Activated naive CD4-positive, alpha-beta T cell treated with anti-CD3 and anti-CD28 coated beads, Interleukin-2, amount 50 U/mL, for 24 hours (primary cell): ENCODE results near the gene HLA-DOA.

Source experiments
- H3K27ac Mint-ChIP-seq: one replicate; pipeline ENCODE4 v1.8.0; 2021; ENCODE audit warnings: mild to moderate bottlenecking, mixed read lengths
- H3K27me3 Mint-ChIP-seq: one replicate; pipeline ENCODE4 v1.8.0; 2021; ENCODE audit warnings: mixed read lengths
- H3K36me3 Mint-ChIP-seq: one replicate; pipeline ENCODE4 v1.8.0; 2021; ENCODE audit warnings: mixed read lengths
- H3K4me1 Mint-ChIP-seq: one replicate; pipeline ENCODE4 v1.8.0; 2021; ENCODE audit warnings: mixed read lengths
- H3K4me3 Mint-ChIP-seq: one replicate; pipeline ENCODE4 v1.8.0; 2021; ENCODE audit warnings: mild to moderate bottlenecking, mixed read lengths
- H3K9me3 Mint-ChIP-seq: one replicate; pipeline ENCODE4 v1.8.0; 2021; ENCODE audit warnings: mixed read lengths

Gene HLA-DOA

DNA sequence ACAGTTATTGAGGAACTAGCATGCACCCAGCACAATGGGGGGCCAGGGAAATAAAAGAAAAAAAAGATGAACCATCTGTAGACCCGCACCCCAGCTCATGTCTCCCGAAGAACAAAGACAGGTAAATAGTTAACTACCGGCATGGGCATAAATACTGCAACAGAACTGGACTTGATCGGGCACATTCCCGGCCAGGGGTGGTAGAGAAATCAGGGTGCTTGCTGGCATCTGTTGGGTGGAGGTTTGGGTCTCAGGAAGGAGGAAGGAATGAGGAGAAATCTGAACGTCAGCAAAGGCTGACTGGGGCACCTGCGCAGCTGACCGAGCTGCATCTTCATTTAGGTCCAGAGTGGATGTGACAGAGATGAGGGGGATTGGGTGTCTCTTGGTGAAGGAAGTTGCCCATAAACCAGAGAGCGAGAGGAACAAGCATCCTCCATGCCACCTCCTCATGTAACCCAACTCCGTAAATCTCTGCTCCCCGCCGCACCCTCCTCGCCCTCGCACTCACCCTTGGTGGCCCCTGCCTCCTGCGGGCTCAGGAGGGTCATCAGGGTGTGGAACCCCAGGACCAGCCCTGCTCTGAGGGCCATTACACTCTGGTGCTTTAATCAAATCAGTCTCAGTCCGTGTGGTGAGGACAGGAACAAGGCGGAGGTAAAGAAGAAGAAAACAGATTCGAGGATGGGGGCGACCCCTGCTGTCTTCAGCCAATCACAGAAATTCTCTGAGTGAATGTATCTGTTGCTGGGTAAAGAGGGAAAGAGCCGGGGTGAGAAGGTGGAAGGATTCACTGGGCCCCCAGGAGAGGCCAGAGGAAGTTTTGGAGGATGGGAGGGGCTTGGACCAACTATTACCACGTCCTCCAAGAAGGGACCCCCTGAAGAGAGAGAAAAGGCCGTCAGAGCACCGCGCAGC is at the start of gene HLA-DOA:
TSS of gene HLA-DOA (minus strand) at position 648 of the 918 bp plus-strand sequence.
- no peaks in the 10 kb centered on the region for H3K27me3 Mint-ChIP-seq
- peaks cover 12% of the 10 kb centered on the region for H3K4me1 Mint-ChIP-seq
- H3K27ac Mint-ChIP-seq = peak within 1 kb of the TSS; percentile 60
- H3K9me3 Mint-ChIP-seq = no peaks in the 10 kb centered on the region
- H3K4me3 Mint-ChIP-seq = peak within 1 kb of the TSS; percentile 84
- H3K36me3 Mint-ChIP-seq = no peaks in the 10 kb centered on the region

DNA sequence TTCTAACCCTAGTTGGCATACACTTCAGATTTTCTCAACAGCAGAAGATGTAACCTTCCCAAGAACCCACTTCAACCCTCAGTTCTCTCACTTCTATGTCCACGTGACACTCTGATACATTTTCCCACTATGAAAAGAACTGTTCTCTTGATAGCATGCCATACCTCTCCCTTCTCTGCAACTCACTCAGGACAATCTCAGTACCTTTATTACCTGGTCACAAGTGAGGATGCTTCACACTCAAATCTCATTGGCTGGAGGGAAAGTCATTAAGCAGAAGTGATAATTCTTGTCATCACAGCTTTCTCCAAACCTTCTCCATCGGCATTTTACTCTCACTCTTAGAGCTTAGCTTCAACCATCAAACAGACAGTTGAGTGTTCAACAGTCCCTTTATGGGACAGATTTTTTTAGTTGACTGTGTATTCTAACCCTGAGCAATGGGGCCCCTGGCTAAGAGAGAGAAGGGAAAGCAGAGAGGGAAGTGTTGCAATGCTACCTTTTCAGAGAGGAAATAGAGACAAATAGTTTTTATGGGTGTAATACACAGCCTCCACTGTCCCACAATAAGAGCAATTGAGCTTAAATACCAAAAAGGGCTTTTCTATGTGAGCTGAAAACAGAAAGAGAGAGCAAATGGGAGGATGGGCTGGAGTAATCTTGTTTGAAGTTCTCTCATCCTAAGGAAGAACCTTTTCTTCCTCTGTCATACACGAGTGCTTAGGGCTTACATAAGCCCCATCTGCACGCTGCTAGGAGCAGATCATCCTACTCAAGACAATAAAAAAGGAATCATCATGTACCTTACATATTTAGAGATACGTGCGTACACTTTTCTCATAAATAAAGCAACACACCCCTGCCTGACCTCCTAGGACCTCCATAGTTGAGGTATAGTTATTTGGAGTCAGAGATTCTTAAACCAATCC is 48.1 kb upstream of the HLA-DOA start:
- Mint-ChIP-seq H3K27me3 (no peaks in the 10 kb centered on the region), H3K9me3 (no peaks in the 10 kb centered on the region), H3K4me3 (no peak overlapping the region), H3K27ac (no peak overlapping the region), H3K4me1 (no peaks in the 10 kb centered on the region), H3K36me3 (no peaks in the 10 kb centered on the region)

DNA sequence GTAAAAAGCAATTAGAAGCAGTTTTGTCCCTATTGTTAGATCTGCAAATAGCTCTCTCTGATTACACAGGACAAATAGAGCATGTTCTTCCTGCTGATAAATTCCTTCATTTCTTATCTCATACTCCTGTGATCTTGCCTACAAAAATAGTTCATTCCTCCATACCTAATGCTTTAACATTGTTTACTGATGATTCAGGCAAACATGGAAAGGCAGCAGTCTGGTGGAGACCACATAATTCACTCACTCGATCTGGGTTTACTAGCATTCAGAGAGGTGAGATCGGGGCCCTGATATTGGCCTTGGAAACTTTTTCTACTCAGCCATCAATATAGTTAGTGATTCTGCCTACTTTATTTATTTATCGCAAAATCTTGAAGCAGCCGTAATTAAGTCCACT is 43.8 kb upstream of the HLA-DOA start:
- no peaks in the 10 kb centered on the region for H3K9me3 Mint-ChIP-seq

DNA sequence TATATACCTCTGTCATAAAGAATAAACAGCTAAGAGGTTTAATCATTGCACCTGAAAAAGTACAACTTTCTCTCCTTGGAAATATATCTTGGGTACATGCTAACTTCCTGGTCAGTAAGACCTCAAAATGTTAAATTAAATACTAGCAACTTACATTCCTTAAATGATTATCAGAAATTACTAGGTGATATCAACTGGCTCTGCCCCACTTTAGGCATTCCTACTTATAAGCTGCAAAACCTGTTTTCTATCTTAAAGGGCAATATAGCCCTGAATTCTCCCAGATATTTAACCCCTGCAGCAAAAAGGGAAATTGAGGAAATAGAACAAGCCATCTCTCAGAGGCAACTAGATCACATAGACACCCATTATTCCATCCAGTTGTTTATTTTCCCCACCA is 43.2 kb upstream of the HLA-DOA start:
- H3K27ac Mint-ChIP-seq = no peak overlapping the region
- H3K4me3 Mint-ChIP-seq = no peak overlapping the region
- no peaks in the 10 kb centered on the region for H3K4me1 Mint-ChIP-seq
- no peaks in the 10 kb centered on the region for H3K36me3 Mint-ChIP-seq
- no peaks in the 10 kb centered on the region for H3K9me3 Mint-ChIP-seq
- peaks cover 17% of the 10 kb centered on the region for H3K27me3 Mint-ChIP-seq

More for the DNA sequence above, 43.8 kb upstream of the HLA-DOA start:
- H3K4me1 Mint-ChIP-seq = no peaks in the 10 kb centered on the region
- H3K36me3 Mint-ChIP-seq = no peaks in the 10 kb centered on the region
- H3K4me3 Mint-ChIP-seq = no peak overlapping the region
- peaks cover 13% of the 10 kb centered on the region for H3K27me3 Mint-ChIP-seq
- no peak overlapping the region for H3K27ac Mint-ChIP-seq

DNA sequence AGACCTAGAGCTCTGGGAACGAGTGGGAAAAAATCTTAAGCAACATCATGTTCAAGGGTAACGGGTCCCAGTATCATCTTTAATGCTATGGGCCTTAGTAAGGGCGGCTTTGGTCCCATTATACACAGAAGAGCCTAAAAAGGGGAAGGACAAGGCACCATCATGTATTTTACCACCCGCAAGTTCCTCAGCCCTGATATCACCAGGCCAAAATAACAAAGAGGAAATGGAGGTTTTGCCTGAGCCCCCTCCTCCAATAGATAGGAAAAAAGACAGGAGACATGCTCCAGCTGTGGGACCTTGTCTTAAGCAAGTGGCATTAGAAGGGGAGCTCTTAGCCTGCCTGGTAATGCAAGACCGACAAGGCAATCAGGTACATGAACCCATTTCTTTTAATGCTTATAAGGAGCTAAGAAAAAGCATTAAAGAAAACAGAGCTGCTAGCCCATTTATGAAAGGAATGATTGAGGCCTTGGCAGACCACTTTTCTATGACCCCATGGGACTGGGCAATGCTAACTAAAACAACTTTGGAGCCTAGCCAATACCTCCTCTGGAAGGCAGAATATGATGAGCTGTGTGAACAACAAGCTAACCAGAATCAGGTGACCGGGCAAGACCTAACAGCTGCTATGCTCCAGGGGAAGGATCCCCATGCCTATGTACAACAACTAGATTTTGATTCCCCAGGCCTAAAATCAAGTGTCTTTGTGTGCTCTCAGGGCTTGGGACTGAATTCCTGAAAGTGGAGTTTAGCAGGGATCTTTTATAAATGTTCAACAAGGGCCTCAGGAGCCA is 40.8 kb upstream of the HLA-DOA start:
- no peaks in the 10 kb centered on the region for H3K4me1 Mint-ChIP-seq
- no peak overlapping the region for H3K27ac Mint-ChIP-seq
- peaks cover 25% of the 10 kb centered on the region for H3K27me3 Mint-ChIP-seq
- H3K4me3 Mint-ChIP-seq = no peak overlapping the region
- H3K9me3 Mint-ChIP-seq = no peaks in the 10 kb centered on the region
- H3K36me3 Mint-ChIP-seq = no peaks in the 10 kb centered on the region

DNA sequence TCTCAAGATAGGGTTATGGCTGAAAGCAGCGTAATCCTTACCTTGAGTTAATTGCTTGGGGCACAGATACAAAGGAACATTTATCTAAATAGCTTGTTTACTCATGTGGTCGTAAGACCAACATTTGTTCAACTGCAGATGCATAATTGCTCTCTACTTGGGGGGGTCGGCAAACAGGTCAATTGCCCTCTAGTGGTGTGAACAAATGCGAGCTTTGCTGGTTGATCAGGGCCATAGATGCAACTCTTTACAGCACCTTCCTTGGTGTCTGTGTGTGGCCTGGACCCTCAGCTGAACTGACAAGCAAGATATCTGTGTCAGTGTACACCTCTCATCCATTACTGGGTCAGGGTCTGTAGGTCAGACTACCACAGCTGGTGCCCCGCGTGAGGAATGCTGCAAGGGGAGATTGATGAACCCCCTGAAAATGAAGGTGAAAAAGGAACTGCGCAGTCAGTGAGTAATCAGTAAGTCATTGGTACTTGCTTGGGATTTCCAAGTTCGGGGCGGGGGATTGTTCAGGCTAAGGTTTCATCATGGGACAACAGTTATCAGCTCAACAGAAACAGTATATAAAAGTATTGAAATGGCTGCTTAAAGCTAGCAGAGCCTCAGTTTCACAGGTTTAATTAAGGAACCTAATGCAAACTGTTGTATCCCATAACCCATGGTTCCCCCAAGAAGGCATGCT is 40.1 kb upstream of the HLA-DOA start:
- H3K4me1 Mint-ChIP-seq = no peaks in the 10 kb centered on the region
- no peaks in the 10 kb centered on the region for H3K9me3 Mint-ChIP-seq
- H3K27me3 Mint-ChIP-seq = peaks cover 29% of the 10 kb centered on the region
- H3K27ac Mint-ChIP-seq = no peak overlapping the region
- no peak overlapping the region for H3K4me3 Mint-ChIP-seq
- H3K36me3 Mint-ChIP-seq = no peaks in the 10 kb centered on the region

DNA sequence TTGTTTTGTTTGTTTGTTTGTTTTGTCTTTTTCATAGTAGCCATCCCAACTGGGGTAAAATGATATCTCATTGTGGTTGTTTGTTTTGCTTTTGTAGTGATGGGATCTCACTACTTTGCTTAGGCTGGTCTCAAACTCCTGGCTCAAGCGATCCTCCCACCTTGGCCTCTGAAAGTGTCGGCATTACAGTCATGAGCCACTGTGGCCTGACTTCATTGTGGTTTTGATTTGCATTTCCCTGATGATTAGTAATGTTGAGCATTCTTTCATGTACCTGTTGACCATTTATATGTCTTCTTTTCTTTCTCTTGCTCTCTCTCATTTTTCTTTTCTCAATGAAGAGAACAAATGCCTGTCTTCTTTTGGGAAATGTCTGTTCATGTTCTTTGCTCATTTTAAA is 30.8 kb upstream of the HLA-DOA start:
- Mint-ChIP-seq H3K4me3 (no peak overlapping the region), H3K4me1 (no peaks in the 10 kb centered on the region), H3K27ac (no peak overlapping the region), H3K9me3 (peaks cover 3% of the 10 kb centered on the region), H3K27me3 (peaks cover 6% of the 10 kb centered on the region), H3K36me3 (peaks cover 2% of the 10 kb centered on the region)

DNA sequence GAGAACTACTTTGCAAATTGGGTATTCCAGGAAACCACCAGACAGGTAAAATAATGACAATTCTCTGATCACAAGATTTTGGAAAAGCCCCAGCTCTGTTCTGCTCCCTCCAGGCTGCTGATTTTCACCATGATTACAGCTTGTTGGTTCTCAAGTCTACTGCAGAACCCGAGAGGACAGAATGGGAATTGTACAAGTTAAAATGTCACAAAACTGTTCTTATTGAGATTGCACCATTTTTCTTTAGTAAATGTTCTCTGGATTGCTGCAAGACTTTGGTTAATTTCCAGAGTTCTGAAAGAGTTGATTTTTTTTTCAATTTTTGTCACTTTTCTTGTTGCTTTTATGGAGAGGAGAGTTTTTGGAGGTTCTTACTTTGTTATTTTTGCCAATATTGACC is 27.1 kb upstream of the HLA-DOA start:
- peaks cover 5% of the 10 kb centered on the region for H3K9me3 Mint-ChIP-seq
- no peak overlapping the region for H3K27ac Mint-ChIP-seq
- peaks cover 2% of the 10 kb centered on the region for H3K36me3 Mint-ChIP-seq
- H3K27me3 Mint-ChIP-seq = peaks cover 9% of the 10 kb centered on the region
- H3K4me3 Mint-ChIP-seq = no peak overlapping the region
- H3K4me1 Mint-ChIP-seq = no peaks in the 10 kb centered on the region

DNA sequence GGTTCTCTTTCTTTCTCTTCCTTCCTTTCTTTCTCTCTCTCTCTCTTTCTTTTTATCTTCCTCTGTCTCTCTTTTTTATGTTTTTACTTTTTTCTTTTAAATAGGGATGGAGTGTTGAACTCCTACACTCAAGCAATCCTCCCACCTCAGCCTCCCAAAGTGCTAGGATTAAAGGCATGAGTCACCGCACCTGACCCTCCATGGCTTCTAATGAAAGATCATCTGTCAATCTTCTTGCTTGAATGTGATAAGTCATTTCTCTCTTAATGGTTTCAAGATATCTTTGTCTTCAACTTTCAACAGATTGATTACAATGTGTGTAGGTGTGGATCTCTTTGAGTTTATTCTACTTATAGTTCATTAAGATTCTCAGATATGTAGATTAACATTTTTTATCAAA is 25.2 kb upstream of the HLA-DOA start:
- Mint-ChIP-seq H3K36me3 (peaks cover 2% of the 10 kb centered on the region), H3K4me1 (no peaks in the 10 kb centered on the region), H3K9me3 (peaks cover 5% of the 10 kb centered on the region), H3K4me3 (no peak overlapping the region), H3K27ac (no peak overlapping the region), H3K27me3 (peaks cover 7% of the 10 kb centered on the region)

DNA sequence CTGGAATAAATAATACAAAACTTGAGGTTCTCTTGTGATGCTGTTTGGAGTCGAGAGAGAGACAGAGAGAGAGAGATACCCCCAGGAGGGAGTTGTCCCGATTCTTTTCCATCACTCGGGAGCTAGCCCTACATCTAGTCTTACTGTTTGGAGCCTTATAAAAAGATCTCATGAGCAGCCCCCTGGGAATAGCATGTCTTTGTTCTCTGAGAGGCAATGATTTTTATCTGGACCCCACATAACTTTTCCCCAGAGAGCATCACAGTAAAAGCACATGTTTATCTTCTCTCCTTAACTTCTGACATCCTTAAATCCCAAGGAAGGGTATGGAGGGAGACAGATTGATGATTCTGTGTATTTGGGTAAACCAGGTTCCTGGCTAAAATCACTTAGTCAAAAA is 20.9 kb upstream of the HLA-DOA start:
- peaks cover 4% of the 10 kb centered on the region for H3K9me3 Mint-ChIP-seq

DNA sequence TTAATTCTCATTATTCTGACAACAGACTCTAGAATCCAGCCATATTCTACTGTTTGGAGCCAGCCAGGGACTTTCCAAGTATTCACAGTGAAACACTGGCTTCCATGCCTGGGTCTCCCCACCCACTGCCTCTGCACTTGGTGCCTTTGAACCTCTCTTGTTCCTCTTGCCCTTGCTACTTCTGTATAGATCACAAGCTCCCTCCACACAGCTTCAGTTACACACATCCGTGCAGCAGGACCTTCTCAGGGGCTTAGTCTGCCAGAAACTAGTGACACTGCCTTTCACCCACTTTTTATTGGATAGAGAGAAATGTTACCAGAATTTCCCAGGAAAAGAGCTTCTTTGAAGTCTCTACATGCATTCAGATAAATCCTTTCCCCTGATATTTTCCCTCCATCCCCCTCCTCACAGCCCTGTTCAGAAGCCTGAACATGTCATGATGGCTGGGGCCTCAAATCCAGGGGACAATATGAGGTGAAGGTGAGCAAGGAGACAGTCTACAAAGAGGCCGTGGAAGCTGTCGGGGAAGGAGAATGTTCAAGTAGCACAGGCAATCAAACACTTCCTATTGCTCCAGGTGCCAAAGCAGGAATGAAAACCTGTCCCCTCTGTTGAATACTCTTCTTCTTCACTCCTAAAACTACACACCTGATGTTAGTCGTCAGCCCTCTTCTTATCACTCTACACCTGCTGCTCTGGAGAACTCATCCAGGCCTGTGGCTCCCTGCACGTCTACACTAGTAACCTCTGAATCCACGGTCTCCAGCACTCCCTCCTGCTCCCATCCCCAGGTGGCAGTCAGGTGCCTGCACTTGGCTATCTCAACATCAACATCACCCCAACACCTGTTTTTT is 20.2 kb upstream of the HLA-DOA start:
- H3K4me1 Mint-ChIP-seq = no peaks in the 10 kb centered on the region
- no peaks in the 10 kb centered on the region for H3K36me3 Mint-ChIP-seq
- H3K9me3 Mint-ChIP-seq = no peaks in the 10 kb centered on the region
- no peak overlapping the region for H3K27ac Mint-ChIP-seq
- no peak overlapping the region for H3K4me3 Mint-ChIP-seq
- H3K27me3 Mint-ChIP-seq = peaks cover 3% of the 10 kb centered on the region

More for the DNA sequence above, 20.9 kb upstream of the HLA-DOA start:
- H3K27me3 Mint-ChIP-seq = peaks cover 7% of the 10 kb centered on the region
- H3K36me3 Mint-ChIP-seq = peaks cover under 1% of the 10 kb centered on the region
- no peaks in the 10 kb centered on the region for H3K4me1 Mint-ChIP-seq
- no peak overlapping the region for H3K4me3 Mint-ChIP-seq
- H3K27ac Mint-ChIP-seq = no peak overlapping the region

DNA sequence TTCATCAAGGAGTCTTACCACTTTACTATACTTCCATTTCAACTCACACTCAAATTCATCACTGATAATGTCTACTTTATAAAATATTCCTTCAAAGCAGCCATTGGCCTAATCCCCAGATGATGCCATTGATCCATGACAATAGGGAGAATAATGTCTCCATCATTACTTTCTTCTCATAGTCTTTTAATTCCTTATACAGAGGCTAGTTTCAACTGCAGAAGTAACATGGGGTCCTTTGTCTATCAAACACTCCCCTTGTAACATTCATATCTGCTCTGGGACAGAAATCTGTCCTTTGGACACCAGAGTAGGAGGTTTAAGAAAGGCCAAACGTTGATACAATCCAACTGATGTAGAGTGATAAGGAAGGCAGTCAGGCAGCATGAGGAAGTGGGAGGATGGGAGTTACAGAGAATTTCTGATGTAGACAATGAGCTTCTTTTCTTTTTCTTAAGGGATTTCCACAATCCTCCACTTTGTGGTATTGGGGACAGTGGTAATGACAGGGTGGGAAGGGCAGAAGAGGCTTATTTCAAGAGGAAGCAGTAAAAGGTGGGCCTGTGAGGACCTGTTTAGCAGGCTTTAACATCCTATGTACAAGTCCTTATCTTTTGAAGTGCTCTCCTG is 18.9 kb upstream of the HLA-DOA start:
- Mint-ChIP-seq H3K9me3 (no peaks in the 10 kb centered on the region), H3K36me3 (no peaks in the 10 kb centered on the region), H3K4me1 (no peaks in the 10 kb centered on the region), H3K4me3 (no peak overlapping the region), H3K27me3 (no peaks in the 10 kb centered on the region), H3K27ac (no peak overlapping the region)

DNA sequence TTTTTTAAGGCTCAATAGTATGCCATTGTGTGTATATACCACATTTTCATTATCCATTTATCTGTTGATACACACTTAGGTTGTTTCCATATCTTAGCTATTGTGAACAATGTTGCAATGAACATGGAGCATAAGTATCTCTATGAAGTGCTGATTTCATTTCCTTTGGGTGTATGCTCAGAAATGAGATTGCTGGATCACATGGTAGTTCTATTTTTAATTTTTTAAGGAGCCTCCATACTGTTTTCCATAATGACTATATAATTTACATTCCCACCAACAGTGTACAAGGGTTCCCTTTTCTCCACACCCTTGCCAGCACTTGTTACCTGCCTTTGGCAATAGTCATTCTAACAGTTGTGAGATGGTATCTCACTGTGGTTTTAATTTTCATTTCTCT is 15.1 kb upstream of the HLA-DOA start:
- Mint-ChIP-seq H3K27ac (no peak overlapping the region), H3K4me3 (no peak overlapping the region), H3K9me3 (no peaks in the 10 kb centered on the region), H3K4me1 (peaks cover 9% of the 10 kb centered on the region), H3K27me3 (no peaks in the 10 kb centered on the region), H3K36me3 (no peaks in the 10 kb centered on the region)

DNA sequence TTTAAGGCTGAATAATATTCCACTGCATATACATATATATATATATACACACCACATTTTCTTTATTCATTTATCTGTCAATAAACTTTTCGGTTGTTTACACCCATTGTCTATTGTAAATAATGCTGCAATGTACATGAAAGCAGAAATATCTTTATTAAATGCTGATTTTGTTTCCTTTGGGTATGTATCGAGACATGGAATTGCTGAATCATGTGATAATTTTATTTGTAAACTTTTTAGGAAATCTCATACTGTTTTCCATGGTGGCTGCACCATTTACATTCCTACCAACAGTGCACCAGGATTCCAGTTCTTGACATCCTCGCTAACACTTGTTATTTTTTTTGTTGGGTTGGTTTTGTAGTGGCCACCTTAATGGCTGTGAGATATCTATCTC is 14.1 kb upstream of the HLA-DOA start:
- Mint-ChIP-seq H3K9me3 (no peaks in the 10 kb centered on the region), H3K4me3 (no peak overlapping the region), H3K4me1 (peaks cover 19% of the 10 kb centered on the region)

More for the DNA sequence above, 14.1 kb upstream of the HLA-DOA start:
- Mint-ChIP-seq H3K36me3 (no peaks in the 10 kb centered on the region), H3K27ac (no peak overlapping the region), H3K27me3 (no peaks in the 10 kb centered on the region)
